WTC11 (cell line): ENCODE measurements around the gene SYNJ2.

ENCODE experiments used
- AFF4 ChIP-seq: sonication (generic); formaldehyde crosslinking; IDR thresholded peaks from 2 replicates; pipeline ENCODE4 v1.8.1; 2023; ENCODE audit warnings: mild to moderate bottlenecking, missing genetic modification reagents, borderline replicate concordance
- ESRRA ChIP-seq: sonication (generic); formaldehyde crosslinking; IDR thresholded peaks from 2 replicates; pipeline ENCODE4 v1.8.1; 2022; ENCODE audit warnings: mild to moderate bottlenecking, missing genetic modification reagents, borderline replicate concordance
- ETV6 ChIP-seq: sonication (generic); formaldehyde crosslinking; IDR thresholded peaks from 2 replicates; pipeline ENCODE4 v1.8.1; 2022; ENCODE audit warnings: mild to moderate bottlenecking, missing genetic modification reagents
- MXD4 ChIP-seq: fragments of 250-450 bp; sonication (Bioruptor Pico); IDR thresholded peaks from 2 replicates; pipeline ENCODE4 v1.8.0; 2021; ENCODE audit warnings: mild to moderate bottlenecking, moderate library complexity, borderline replicate concordance
- NR1H2 ChIP-seq: sonication (generic); formaldehyde crosslinking; IDR thresholded peaks from 2 replicates; pipeline ENCODE4 v1.9.0; 2021; ENCODE audit warnings: mild to moderate bottlenecking, moderate library complexity, missing genetic modification reagents
- SMAD3 ChIP-seq: sonication (generic); formaldehyde crosslinking; IDR thresholded peaks from 2 replicates; pipeline ENCODE4 v1.8.0; 2022; ENCODE audit warnings: missing genetic modification reagents, mild to moderate bottlenecking, borderline replicate concordance
- TEAD4 ChIP-seq: sonication (generic); formaldehyde crosslinking; IDR thresholded peaks from 2 replicates; pipeline ENCODE4 v1.8.0; 2022; ENCODE audit warnings: mild to moderate bottlenecking, missing genetic modification reagents
- ZNF263 ChIP-seq: sonication (generic); formaldehyde crosslinking; IDR thresholded peaks from 2 replicates; pipeline ENCODE4 v1.8.1; 2022; ENCODE audit warnings: low read depth, mild to moderate bottlenecking, moderate library complexity, missing genetic modification reagents
- ZNF317 ChIP-seq: sonication (generic); formaldehyde crosslinking; IDR thresholded peaks from 2 replicates; pipeline ENCODE4 v1.8.1; 2023; ENCODE audit warnings: low read depth, mild to moderate bottlenecking, moderate library complexity, missing genetic modification reagents, borderline replicate concordance
- ZNF396 ChIP-seq: fragments of 250-450 bp; sonication (Bioruptor Pico); IDR thresholded peaks from 2 replicates; pipeline ENCODE4 v1.8.0; 2021; ENCODE audit warnings: mild to moderate bottlenecking, moderate library complexity, borderline replicate concordance
- TF ChIP-seq, protein P1 (sequence below): fragments of 200-600 bp; IDR thresholded peaks from 2 replicates; pipeline ENCODE4 v1.8.0; 2022; ENCODE audit warnings: antibody characterized with exemption
- TF ChIP-seq, protein P2 (sequence below): sonication (generic); formaldehyde crosslinking; IDR thresholded peaks from 2 replicates; pipeline ENCODE4 v1.8.1; 2023; ENCODE audit warnings: mild to moderate bottlenecking, moderate library complexity, missing genetic modification reagents

DNA sequence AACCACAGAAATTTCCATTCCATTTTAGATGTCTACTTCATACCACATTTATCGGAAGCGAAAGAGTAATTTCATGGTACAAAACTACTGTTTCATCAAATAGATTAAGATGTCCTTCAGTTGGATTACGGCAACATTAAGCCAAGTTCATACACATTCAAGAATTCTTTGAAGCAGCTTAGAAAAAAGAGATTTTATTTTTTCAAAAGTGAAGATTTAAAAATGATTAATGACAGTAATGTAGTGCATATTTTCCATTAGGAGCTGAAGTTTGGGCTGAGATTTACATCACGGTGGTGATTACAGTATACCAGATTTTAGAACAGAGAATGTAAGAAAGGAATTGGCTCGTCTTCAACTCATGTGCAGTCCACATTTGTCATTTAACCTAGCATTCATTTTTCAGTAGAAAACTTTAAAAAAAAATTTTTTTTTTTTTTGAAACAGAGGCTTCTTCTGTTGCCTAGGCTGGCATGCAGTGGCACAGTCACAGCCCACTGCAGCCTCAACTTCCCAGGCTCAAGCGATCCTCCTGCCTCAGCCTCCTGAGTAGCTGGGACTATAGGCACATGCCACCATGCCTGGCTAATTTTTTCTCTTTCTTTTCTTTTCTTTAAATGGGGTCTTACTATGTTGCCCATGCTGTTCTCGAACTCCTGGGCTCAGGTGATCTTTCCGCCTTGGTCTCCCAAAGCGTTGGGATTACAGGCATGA is 1.9 kb downstream of the SYNJ2 start:
- TF ChIP-seq ZNF263: no peak
- TF ChIP-seq ZNF317 (CRISPR knock-in tag): no peak
- no peak for TF ChIP-seq SMAD3 (CRISPR knock-in tag)
- TF ChIP-seq, protein P1, sequence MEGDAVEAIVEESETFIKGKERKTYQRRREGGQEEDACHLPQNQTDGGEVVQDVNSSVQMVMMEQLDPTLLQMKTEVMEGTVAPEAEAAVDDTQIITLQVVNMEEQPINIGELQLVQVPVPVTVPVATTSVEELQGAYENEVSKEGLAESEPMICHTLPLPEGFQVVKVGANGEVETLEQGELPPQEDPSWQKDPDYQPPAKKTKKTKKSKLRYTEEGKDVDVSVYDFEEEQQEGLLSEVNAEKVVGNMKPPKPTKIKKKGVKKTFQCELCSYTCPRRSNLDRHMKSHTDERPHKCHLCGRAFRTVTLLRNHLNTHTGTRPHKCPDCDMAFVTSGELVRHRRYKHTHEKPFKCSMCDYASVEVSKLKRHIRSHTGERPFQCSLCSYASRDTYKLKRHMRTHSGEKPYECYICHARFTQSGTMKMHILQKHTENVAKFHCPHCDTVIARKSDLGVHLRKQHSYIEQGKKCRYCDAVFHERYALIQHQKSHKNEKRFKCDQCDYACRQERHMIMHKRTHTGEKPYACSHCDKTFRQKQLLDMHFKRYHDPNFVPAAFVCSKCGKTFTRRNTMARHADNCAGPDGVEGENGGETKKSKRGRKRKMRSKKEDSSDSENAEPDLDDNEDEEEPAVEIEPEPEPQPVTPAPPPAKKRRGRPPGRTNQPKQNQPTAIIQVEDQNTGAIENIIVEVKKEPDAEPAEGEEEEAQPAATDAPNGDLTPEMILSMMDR: no peak
- no peak for TF ChIP-seq MXD4 (CRISPR knock-in tag)
- TF ChIP-seq ETV6 (CRISPR knock-in tag): no peak
- TF ChIP-seq TEAD4 (CRISPR knock-in tag): no peak
- TF ChIP-seq, protein P2, sequence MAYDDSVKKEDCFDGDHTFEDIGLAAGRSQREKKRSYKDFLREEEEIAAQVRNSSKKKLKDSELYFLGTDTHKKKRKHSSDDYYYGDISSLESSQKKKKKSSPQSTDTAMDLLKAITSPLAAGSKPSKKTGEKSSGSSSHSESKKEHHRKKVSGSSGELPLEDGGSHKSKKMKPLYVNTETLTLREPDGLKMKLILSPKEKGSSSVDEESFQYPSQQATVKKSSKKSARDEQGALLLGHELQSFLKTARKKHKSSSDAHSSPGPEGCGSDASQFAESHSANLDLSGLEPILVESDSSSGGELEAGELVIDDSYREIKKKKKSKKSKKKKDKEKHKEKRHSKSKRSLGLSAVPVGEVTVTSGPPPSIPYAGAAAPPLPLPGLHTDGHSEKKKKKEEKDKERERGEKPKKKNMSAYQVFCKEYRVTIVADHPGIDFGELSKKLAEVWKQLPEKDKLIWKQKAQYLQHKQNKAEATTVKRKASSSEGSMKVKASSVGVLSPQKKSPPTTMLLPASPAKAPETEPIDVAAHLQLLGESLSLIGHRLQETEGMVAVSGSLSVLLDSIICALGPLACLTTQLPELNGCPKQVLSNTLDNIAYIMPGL (CRISPR knock-in tag): no peak
- no peak for TF ChIP-seq AFF4
- TF ChIP-seq NR1H2: no peak
- TF ChIP-seq ESRRA: no peak
- no peak for TF ChIP-seq ZNF396 (CRISPR knock-in tag)
